Breast epithelium (tissue), 4 donors: ENCODE data around the gene CDK6. TPM values are rescaled to one million over a fixed set of nuclear protein-coding genes. Genes with fewer than 3 reads are reported as not detected.

Experiments used
- DNase-seq, 2 donors: peaks; one replicate each; pipeline ENCODE4 v3.0.0-alpha.2; 2019; ENCODE audit warnings: low spot score in 2 of 2
- H3K27ac ChIP-seq, 2 donors: fragments of 200-600 bp; sonication (generic) in 1 of 2; one replicate each; pipeline ENCODE4 v1.5.1; 2016 to 2019; ENCODE audit warnings: mild to moderate bottlenecking in 1 of 2
- H3K27me3 ChIP-seq, 2 donors: fragments of 200-600 bp; sonication (generic) in 1 of 2; one replicate each; pipeline versions ENCODE4 v1.5.1 to v1.6.0; 2017 to 2019; ENCODE audit warnings: control low read depth in 1 of 2, mild to moderate bottlenecking in 1 of 2
- H3K36me3 ChIP-seq: fragments of 200-600 bp; one replicate; pipeline ENCODE4 v1.5.1; 2019
- H3K4me1 ChIP-seq, 2 donors: fragments of 200-600 bp; sonication (generic); one replicate each; pipeline ENCODE4 v1.5.1; 2016 to 2019; ENCODE audit warnings: control low read depth in 1 of 2
- H3K4me3 ChIP-seq, 3 donors: fragments of 200-600 bp; sonication (generic); 1 replicate in 2 of 3; 2 replicates in 1 of 3; pipeline ENCODE4 v1.5.1; 2016 to 2019; ENCODE audit warnings: mild to moderate bottlenecking in 3 of 3, moderate library complexity in 2 of 3
- H3K9me3 ChIP-seq, 2 donors: fragments of 200-600 bp; sonication (generic) in 1 of 2; one replicate each; pipeline ENCODE4 v1.5.1; 2016 to 2019; ENCODE audit warnings: control low read depth in 1 of 2
- POLR2A ChIP-seq: fragments of 450-650 bp; IDR thresholded peaks from one replicate; pipeline ENCODE4 v1.6.1; 2016; ENCODE audit warnings: antibody characterized with exemption, mild to moderate bottlenecking, moderate library complexity
- POLR2AphosphoS5 ChIP-seq, 3 donors: sonication (generic); formaldehyde crosslinking; IDR thresholded peaks; one replicate each; pipeline ENCODE4 v1.6.1; 2017; ENCODE audit warnings: antibody characterized with exemption in 3 of 3
- intact Hi-C: fragments of 100-400 bp; cut with DNase I; formaldehyde crosslinking; loops from one replicate; pipeline ENCODE4 v1.15.1; 2023; ENCODE audit warnings: low total_unique reads
- total RNA-seq, 3 donors: library from RNA; depleted of rRNA; stranded (reverse); fragments of >200 nt; gene quantifications; one replicate each; pipeline ENCODE4 v1.1.0, GENCODE V29; 2016
- TF ChIP-seq, protein P1 (sequence below), 3 donors: fragments of 450-650 bp; IDR thresholded peaks; one replicate each; pipeline ENCODE4 v1.5.1; 2016 to 2017; ENCODE audit warnings: antibody characterized with exemption in 3 of 3, mild to moderate bottlenecking in 3 of 3, moderate library complexity in 3 of 3

The CDK6 gene
- total RNA-seq, 3 donors from 2014 or later = 12.8 to 26.2 (median 23.6) TPM

DNA sequence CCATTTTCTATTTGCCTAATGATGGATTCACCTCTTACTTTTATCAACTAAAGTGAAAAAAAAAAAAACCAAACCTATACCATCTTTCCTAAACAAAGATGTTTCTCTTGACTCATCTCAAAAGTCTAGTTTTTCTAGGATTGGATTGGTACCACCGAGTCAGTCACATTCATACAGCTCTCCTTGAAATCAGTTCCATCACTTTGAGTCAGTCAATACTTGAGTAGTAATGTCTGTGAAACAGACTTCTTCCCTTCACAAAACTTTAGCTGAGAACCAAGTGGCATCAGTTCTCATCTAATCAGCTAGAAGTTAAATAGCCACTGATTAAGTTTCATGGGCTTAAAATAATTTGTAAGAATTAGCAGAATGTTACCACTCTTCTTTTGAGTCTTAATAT lies 13.3 kb downstream of the CDK6 start:
- H3K27ac ChIP-seq = no peak overlapping the region
- intact Hi-C loops = no loop called here

GRCh38 chr7:92820191-92820590 lies 16.2 kb downstream of the CDK6 start:
- Histone ChIP-seq H3K4me1 (no peaks in the 10 kb centered on the region), H3K27me3 (no peaks in the 10 kb centered on the region), H3K36me3 (no peaks in the 10 kb centered on the region), H3K27ac (no peak overlapping the region), H3K4me3 (no peak overlapping the region), H3K9me3 (peaks cover 0 to 4% of the 10 kb centered on the region in 2 donors)
- intact Hi-C loops = no loop called here
- DNase-seq = no peak
- TF ChIP-seq POLR2AphosphoS5 (IDR thresholded peaks at IDR 0.05) (no peak), POLR2A (no peak)
- TF ChIP-seq, protein P1, sequence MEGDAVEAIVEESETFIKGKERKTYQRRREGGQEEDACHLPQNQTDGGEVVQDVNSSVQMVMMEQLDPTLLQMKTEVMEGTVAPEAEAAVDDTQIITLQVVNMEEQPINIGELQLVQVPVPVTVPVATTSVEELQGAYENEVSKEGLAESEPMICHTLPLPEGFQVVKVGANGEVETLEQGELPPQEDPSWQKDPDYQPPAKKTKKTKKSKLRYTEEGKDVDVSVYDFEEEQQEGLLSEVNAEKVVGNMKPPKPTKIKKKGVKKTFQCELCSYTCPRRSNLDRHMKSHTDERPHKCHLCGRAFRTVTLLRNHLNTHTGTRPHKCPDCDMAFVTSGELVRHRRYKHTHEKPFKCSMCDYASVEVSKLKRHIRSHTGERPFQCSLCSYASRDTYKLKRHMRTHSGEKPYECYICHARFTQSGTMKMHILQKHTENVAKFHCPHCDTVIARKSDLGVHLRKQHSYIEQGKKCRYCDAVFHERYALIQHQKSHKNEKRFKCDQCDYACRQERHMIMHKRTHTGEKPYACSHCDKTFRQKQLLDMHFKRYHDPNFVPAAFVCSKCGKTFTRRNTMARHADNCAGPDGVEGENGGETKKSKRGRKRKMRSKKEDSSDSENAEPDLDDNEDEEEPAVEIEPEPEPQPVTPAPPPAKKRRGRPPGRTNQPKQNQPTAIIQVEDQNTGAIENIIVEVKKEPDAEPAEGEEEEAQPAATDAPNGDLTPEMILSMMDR (IDR thresholded peaks at IDR 0.05) = no peak

More for the DNA sequence above, 13.3 kb downstream of the CDK6 start:
- Histone ChIP-seq H3K36me3 (no peaks in the 10 kb centered on the region), H3K9me3 (no peaks in the 10 kb centered on the region), H3K4me3 (no peak overlapping the region), H3K4me1 (no peaks in the 10 kb centered on the region), H3K27me3 (no peaks in the 10 kb centered on the region)
- no peak for TF ChIP-seq POLR2AphosphoS5 (IDR thresholded peaks at IDR 0.05)
- TF ChIP-seq POLR2A = no peak
- TF ChIP-seq, protein P1 (IDR thresholded peaks at IDR 0.05) = no peak
- no peak for DNase-seq

- no peak for DNase-seq
- no peaks in the 10 kb centered on the region for H3K36me3 ChIP-seq
- H3K4me3 ChIP-seq = no peak overlapping the region
- H3K9me3 ChIP-seq = peaks cover 0 to 4% of the 10 kb centered on the region in 2 donors
- no peaks in the 10 kb centered on the region for H3K4me1 ChIP-seq
- intact Hi-C loops = no loop called here
- H3K27ac ChIP-seq = no peak overlapping the region
- TF ChIP-seq, protein P1 (IDR thresholded peaks at IDR 0.05) = no peak
- no peak for TF ChIP-seq POLR2AphosphoS5 (IDR thresholded peaks at IDR 0.05)
- TF ChIP-seq POLR2A = no peak
- H3K27me3 ChIP-seq = no peaks in the 10 kb centered on the region
Measured at GRCh38 chr7:92817398-92817797, 19.0 kb downstream of the CDK6 start.

GRCh38 chr7:92815412-92815811 lies 21.0 kb downstream of the CDK6 start:
- no peak for DNase-seq
- no peak overlapping the region for H3K4me3 ChIP-seq
- no peak overlapping the region for H3K27ac ChIP-seq
- TF ChIP-seq, protein P1 (IDR thresholded peaks at IDR 0.05) = no peak
- no peak for TF ChIP-seq POLR2AphosphoS5 (IDR thresholded peaks at IDR 0.05)
- no peak for TF ChIP-seq POLR2A
- H3K27me3 ChIP-seq = no peaks in the 10 kb centered on the region
- peaks cover 0 to 4% of the 10 kb centered on the region in 2 donors for H3K9me3 ChIP-seq
- intact Hi-C loops = no loop called here
- no peaks in the 10 kb centered on the region for H3K4me1 ChIP-seq
- no peaks in the 10 kb centered on the region for H3K36me3 ChIP-seq

DNA sequence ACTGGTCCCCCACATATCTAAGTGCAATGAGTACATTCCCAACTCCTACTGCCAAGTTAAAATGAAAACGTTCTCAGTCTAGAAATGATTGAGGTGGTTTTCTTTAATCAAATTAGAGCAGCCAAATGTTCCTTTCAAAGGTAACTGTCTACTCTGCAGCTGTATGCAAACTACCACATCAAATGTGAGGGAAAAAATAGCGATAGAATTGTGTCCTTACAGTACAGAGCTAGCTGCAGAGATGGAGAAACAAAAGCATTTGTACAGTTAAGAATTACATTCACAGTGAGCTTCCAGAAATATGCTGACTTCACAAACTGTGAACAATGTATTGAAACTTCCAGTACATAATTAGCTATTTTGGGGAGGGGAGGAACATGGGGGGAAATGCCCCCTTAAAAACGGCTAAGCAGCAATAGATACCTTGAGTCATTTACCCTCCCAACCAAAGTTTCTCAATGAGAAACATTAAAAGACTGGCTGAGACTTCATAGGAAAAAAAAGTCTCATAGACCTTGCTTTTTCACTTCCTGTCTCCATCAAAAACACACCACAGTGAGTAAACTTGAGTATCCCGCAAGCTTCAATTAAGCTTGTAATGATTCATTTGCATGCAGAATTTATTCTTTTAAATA lies 22.9 kb downstream of the CDK6 start:
- TF ChIP-seq, protein P1 (IDR thresholded peaks at IDR 0.05) = no peak
- TF ChIP-seq POLR2A = no peak
- TF ChIP-seq POLR2AphosphoS5 (IDR thresholded peaks at IDR 0.05) = no peak
- no peak overlapping the region for H3K27ac ChIP-seq
- peaks cover 0 to 4% of the 10 kb centered on the region in 2 donors for H3K9me3 ChIP-seq
- no peak for DNase-seq
- intact Hi-C loops = no loop called here
- H3K27me3 ChIP-seq = no peaks in the 10 kb centered on the region
- H3K36me3 ChIP-seq = no peaks in the 10 kb centered on the region
- no peaks in the 10 kb centered on the region for H3K4me1 ChIP-seq
- no peak overlapping the region for H3K4me3 ChIP-seq
